SK-N-SH (cell line): ENCODE data around the gene NFXL1. TPM values are rescaled to one million over a fixed set of nuclear protein-coding genes. Genes with fewer than 3 reads are reported as not detected.
A peak's percentile ranks its signal among the peaks of the same experiment; 100 is the strongest.

ENCODE experiments used
- CTCF ChIA-PET: fragments of 300-600, 350-600 bp; formaldehyde crosslinking; extraction: SDS; loops from one replicate; lab custom pipeline; 2021; lab: Yijun Ruan, JAX
- POLR2A ChIA-PET: fragments of 350-600 bp; sonication (Branson Sonifier 250); formaldehyde crosslinking; extraction: SDS; loops from one replicate; lab custom pipeline; 2020; ENCODE audit warnings: antibody characterized with exemption, inconsistent platforms; lab: Yijun Ruan, JAX
- DNase-seq: peaks from one replicate; pipeline ENCODE4 v3.0.0; 2012
- H2AFZ ChIP-seq: fragments of 200-600 bp; sonication (generic); 2 replicates; pipeline ENCODE4 v1.8.1; 2016; ENCODE audit warnings: antibody characterized with exemption, mild to moderate bottlenecking, low read depth
- H3F3A ChIP-seq: fragments of 200-600 bp; sonication (generic); replicated peaks from 2 replicates; pipeline ENCODE3; 2016; ENCODE audit warnings: antibody characterized with exemption, mild to moderate bottlenecking; ENCODE audit not compliant: insufficient read depth
- H3K27ac ChIP-seq, 2 experiments: fragments of 200-500 bp in 1 of 2; fragments of 200-600 bp in 1 of 2; sonication (Bioruptor generic) in 1 of 2; sonication (generic), shearing (Covaris generic) in 1 of 2; 2 replicates each; pipeline versions ENCODE4 v1.5.1 to v1.6.1; 2014 to 2016; ENCODE audit warnings: low read depth in 2 of 2, inconsistent platforms in 1 of 2, low read length in 1 of 2, mild to moderate bottlenecking in 1 of 2, mixed read lengths in 1 of 2
- H3K27me3 ChIP-seq: fragments of 200-600 bp; sonication (generic), shearing (Covaris generic); 2 replicates; pipeline ENCODE4 v1.6.1; 2016; ENCODE audit warnings: mixed run types; ENCODE audit not compliant: insufficient read depth
- H3K36me3 ChIP-seq, 2 experiments: fragments of 200-500 bp in 1 of 2; fragments of 200-600 bp in 1 of 2; sonication (Bioruptor generic) in 1 of 2; sonication (generic) in 1 of 2; replicated peaks in 1 of 2; 2 replicates each; pipeline versions ENCODE3 to v1.5.1; 2014 to 2016; ENCODE audit warnings: low read length in 1 of 2, mild to moderate bottlenecking in 1 of 2; ENCODE audit not compliant: insufficient read depth in 2 of 2, control insufficient read depth in 1 of 2
- H3K4me1 ChIP-seq, 2 experiments: fragments of 200-500 bp in 1 of 2; fragments of 200-600 bp in 1 of 2; sonication (Bioruptor generic) in 1 of 2; sonication (generic), shearing (Covaris generic) in 1 of 2; 2 replicates each; pipeline versions ENCODE4 v1.5.1 to v1.6.1; 2014 to 2016; ENCODE audit warnings: low read depth in 1 of 2, low read length in 1 of 2, mixed run types in 1 of 2; ENCODE audit not compliant: insufficient read depth in 2 of 2, control insufficient read depth in 1 of 2
- H3K4me2 ChIP-seq: fragments of 200-600 bp; sonication (generic), shearing (Covaris generic); 2 replicates; pipeline ENCODE4 v1.6.1; 2017; ENCODE audit warnings: mixed run types
- H3K4me3 ChIP-seq, 2 experiments: fragments of 200-500 bp in 1 of 2; fragments of 200-600 bp in 1 of 2; sonication (Bioruptor generic) in 1 of 2; sonication (generic), shearing (Covaris generic) in 1 of 2; 2 replicates each; pipeline versions ENCODE4 v1.5.1 to v1.8.1; 2014 to 2016; ENCODE audit warnings: low read depth in 2 of 2, inconsistent platforms in 1 of 2, low read length in 1 of 2, mild to moderate bottlenecking in 1 of 2, mixed read lengths in 1 of 2, moderate library complexity in 1 of 2
- H3K79me2 ChIP-seq: fragments of 200-600 bp; sonication (generic); 2 replicates; pipeline ENCODE4 v1.8.1; 2017; ENCODE audit warnings: mild to moderate bottlenecking; ENCODE audit not compliant: insufficient read depth
- H3K9ac ChIP-seq: fragments of 200-600 bp; sonication (generic); 2 replicates; pipeline ENCODE4 v1.6.1; 2017; ENCODE audit warnings: mixed run types
- H3K9me2 ChIP-seq: fragments of 200-600 bp; sonication (generic); 2 replicates; pipeline ENCODE4 v1.6.1; 2017; ENCODE audit warnings: mixed run types
- H3K9me3 ChIP-seq: fragments of 200-600 bp; sonication (generic); 2 replicates; pipeline ENCODE4 v1.6.1; 2017; ENCODE audit warnings: mixed run types, mild to moderate bottlenecking, moderate library complexity
- H4K20me1 ChIP-seq: fragments of 200-600 bp; sonication (generic); 2 replicates; pipeline ENCODE4 v1.6.1; 2017; ENCODE audit warnings: mild to moderate bottlenecking, mixed run types; ENCODE audit not compliant: insufficient read depth
- CHD2 ChIP-seq: fragments of 150-350 bp; IDR thresholded peaks from 2 replicates; pipeline ENCODE4 v1.6.1; 2018; ENCODE audit warnings: low read length; ENCODE audit not compliant: partially characterized antibody
- ELF1 ChIP-seq: IDR thresholded peaks from 2 replicates; pipeline ENCODE4 v1.4.0; 2012
- EP300 ChIP-seq, 2 experiments: IDR thresholded peaks; 2 replicates each; pipeline versions ENCODE4 v1.4.0 to v1.6.1; 2012; ENCODE audit warnings: borderline replicate concordance in 1 of 2, low read depth in 1 of 2, low read length in 1 of 2
- EZH2phosphoT487 ChIP-seq: fragments of 200-600 bp; sonication (generic); IDR thresholded peaks from 2 replicates; pipeline ENCODE4 v1.6.1; 2017; ENCODE audit warnings: low read depth, mixed run types, mild to moderate bottlenecking, antibody characterized with exemption, moderate library complexity, borderline replicate concordance
- FOXM1 ChIP-seq: IDR thresholded peaks from 2 replicates; pipeline ENCODE4 v1.4.0; 2012; ENCODE audit warnings: low read depth, mild to moderate bottlenecking
- GABPA ChIP-seq: IDR thresholded peaks from 2 replicates; pipeline ENCODE4 v1.4.0; 2012; ENCODE audit warnings: low read depth, mild to moderate bottlenecking
- IRF3 ChIP-seq: fragments of 150-350 bp; IDR thresholded peaks from 2 replicates; pipeline ENCODE4 v1.6.1; 2016; ENCODE audit warnings: mild to moderate bottlenecking, low read depth, low read length
- JUND ChIP-seq: IDR thresholded peaks from 2 replicates; pipeline ENCODE4 v1.4.0; 2012
- MEF2A ChIP-seq: IDR thresholded peaks from 2 replicates; pipeline ENCODE4 v1.4.0; 2012; ENCODE audit warnings: low read depth, borderline replicate concordance
- MXI1 ChIP-seq: IDR thresholded peaks from 2 replicates; pipeline ENCODE4 v1.6.1; 2012; ENCODE audit warnings: mild to moderate bottlenecking, low read depth, low read length, improper control_type of control experiment
- NFIC ChIP-seq: IDR thresholded peaks from 2 replicates; pipeline ENCODE4 v1.4.0; 2012; ENCODE audit warnings: borderline replicate concordance
- NRF1 ChIP-seq: IDR thresholded peaks from 2 replicates; pipeline ENCODE4 v1.6.1; 2012; ENCODE audit warnings: low read depth, mild to moderate bottlenecking, low read length
- POLR2AphosphoS5 ChIP-seq: IDR thresholded peaks from 2 replicates; pipeline ENCODE4 v1.6.1; 2012; ENCODE audit warnings: low read depth, low read length
- SIN3A ChIP-seq: IDR thresholded peaks from 2 replicates; pipeline ENCODE4 v1.6.1; 2012; ENCODE audit warnings: low read depth, mild to moderate bottlenecking, low read length, moderate library complexity, borderline replicate concordance
- TAF1 ChIP-seq: IDR thresholded peaks from 2 replicates; pipeline ENCODE4 v1.6.1; 2012; ENCODE audit warnings: low read depth, mild to moderate bottlenecking, low read length, moderate library complexity, borderline replicate concordance
- TCF12 ChIP-seq: IDR thresholded peaks from 2 replicates; pipeline ENCODE4 v1.4.0; 2012
- YY1 ChIP-seq: IDR thresholded peaks from 2 replicates; pipeline ENCODE4 v1.4.0; 2012; ENCODE audit warnings: low read depth, mild to moderate bottlenecking
- ZBTB33 ChIP-seq: IDR thresholded peaks from 2 replicates; pipeline ENCODE4 v1.4.0; 2012; ENCODE audit warnings: low read depth, borderline replicate concordance
- WGBS: methylation state at CpG from one replicate; pipeline ENCODE4 v1.1.6; 2017; ENCODE audit warnings: low lambda C conversion rate; 5-methylcytosine and 5-hydroxymethylcytosine counted together
- polyA plus RNA-seq, 3 experiments: library from polyadenylated mRNA; depleted of rRNA; stranded (reverse); fragments of >200 nt; gene quantifications; 2 replicates each; pipeline ENCODE4 v1.2.3, GENCODE V29; 2012
- TF ChIP-seq, protein P1 (sequence below): fragments of 200-600 bp; sonication (generic); IDR thresholded peaks from 2 replicates; pipeline ENCODE4 v1.6.1; 2017; ENCODE audit warnings: antibody characterized with exemption, mild to moderate bottlenecking, moderate library complexity
- TF ChIP-seq, protein P2 (sequence below): IDR thresholded peaks from 2 replicates; pipeline ENCODE4 v1.4.0; 2012; ENCODE audit warnings: low read depth, borderline replicate concordance
- TF ChIP-seq, protein P3 (sequence below): IDR thresholded peaks from 2 replicates; pipeline ENCODE4 v1.4.0; 2012; ENCODE audit warnings: low read depth

The NFXL1 gene
- 9.0 and 12.5 TPM in 2 replicates for polyA plus RNA-seq (2012; rRNA removed)
- polyA plus RNA-seq (2012; cell fraction: cytosol; rRNA removed), result 8.7 and 9.3 TPM in 2 replicates
- 16.5 and 31.1 TPM in 2 replicates for polyA plus RNA-seq (2012; cell fraction: nucleus; rRNA removed)

- Histone ChIP-seq H3K27me3 (no peaks in the 10 kb centered on the region), H3K9me2 (no peaks in the 10 kb centered on the region), H3K79me2 (peaks cover 43% of the 10 kb centered on the region), H3F3A (no peaks in the 10 kb centered on the region), H3K4me3 (peak within 1 kb of the TSS; percentile 91 to 96), H3K4me2 (peak within 1 kb of the TSS; percentile 86), H3K9me3 (no peaks in the 10 kb centered on the region; the same call in 1 of the 2 replicates), H4K20me1 (no peaks in the 10 kb centered on the region), H3K4me1 (peaks cover 3 to 8% of the 10 kb centered on the region in 2 experiments; a peak in 2 of 4 replicates), H3K27ac (peak within 1 kb of the TSS; percentile 78 to 86), H2AFZ (peak within 1 kb of the TSS; percentile 98), H3K36me3 (peaks cover 17% of the 10 kb centered on the region in 2 experiments), H3K9ac (peak within 1 kb of the TSS; percentile 88)
- no peak for TF ChIP-seq IRF3
- TF ChIP-seq, protein P1, sequence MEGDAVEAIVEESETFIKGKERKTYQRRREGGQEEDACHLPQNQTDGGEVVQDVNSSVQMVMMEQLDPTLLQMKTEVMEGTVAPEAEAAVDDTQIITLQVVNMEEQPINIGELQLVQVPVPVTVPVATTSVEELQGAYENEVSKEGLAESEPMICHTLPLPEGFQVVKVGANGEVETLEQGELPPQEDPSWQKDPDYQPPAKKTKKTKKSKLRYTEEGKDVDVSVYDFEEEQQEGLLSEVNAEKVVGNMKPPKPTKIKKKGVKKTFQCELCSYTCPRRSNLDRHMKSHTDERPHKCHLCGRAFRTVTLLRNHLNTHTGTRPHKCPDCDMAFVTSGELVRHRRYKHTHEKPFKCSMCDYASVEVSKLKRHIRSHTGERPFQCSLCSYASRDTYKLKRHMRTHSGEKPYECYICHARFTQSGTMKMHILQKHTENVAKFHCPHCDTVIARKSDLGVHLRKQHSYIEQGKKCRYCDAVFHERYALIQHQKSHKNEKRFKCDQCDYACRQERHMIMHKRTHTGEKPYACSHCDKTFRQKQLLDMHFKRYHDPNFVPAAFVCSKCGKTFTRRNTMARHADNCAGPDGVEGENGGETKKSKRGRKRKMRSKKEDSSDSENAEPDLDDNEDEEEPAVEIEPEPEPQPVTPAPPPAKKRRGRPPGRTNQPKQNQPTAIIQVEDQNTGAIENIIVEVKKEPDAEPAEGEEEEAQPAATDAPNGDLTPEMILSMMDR, result no peak
- peak; percentile 89 for TF ChIP-seq TAF1
- peak; percentile 93 for TF ChIP-seq MXI1
- TF ChIP-seq JUND, result no peak
- TF ChIP-seq ZBTB33, result no peak
- TF ChIP-seq GABPA, result peak; percentile 89
- TF ChIP-seq NFIC, result 0 out of 2 replicates have a peak, but pooled peaks have one; percentile 45
- no peak for TF ChIP-seq MEF2A
- TF ChIP-seq NRF1, result peak; percentile 84
- TF ChIP-seq SIN3A, result no peak
- TF ChIP-seq FOXM1, result no peak
- peak; percentile 94 for TF ChIP-seq POLR2AphosphoS5
- TF ChIP-seq ELF1, result peak; percentile 92
- TF ChIP-seq YY1, result 0 out of 2 replicates have a peak, but pooled peaks have one; percentile 14
- no peak for TF ChIP-seq TCF12
- peak; percentile 92 for TF ChIP-seq CHD2
- TF ChIP-seq, protein P2, sequence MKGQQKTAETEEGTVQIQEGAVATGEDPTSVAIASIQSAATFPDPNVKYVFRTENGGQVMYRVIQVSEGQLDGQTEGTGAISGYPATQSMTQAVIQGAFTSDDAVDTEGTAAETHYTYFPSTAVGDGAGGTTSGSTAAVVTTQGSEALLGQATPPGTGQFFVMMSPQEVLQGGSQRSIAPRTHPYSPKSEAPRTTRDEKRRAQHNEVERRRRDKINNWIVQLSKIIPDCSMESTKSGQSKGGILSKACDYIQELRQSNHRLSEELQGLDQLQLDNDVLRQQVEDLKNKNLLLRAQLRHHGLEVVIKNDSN, result peak; percentile 52; the same call in 1 of the 2 replicates
- TF ChIP-seq, protein P3, sequence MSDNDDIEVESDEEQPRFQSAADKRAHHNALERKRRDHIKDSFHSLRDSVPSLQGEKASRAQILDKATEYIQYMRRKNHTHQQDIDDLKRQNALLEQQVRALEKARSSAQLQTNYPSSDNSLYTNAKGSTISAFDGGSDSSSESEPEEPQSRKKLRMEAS, result peak; percentile 84; the same call in 1 of the 2 replicates
- TF ChIP-seq EZH2phosphoT487, result no peak
- no peak for TF ChIP-seq EP300 (IDR thresholded peaks at IDR 0.05; ENCODE audit: borderline replicate concordance in 1 of 2, low read depth in 1 of 2, low read length in 1 of 2)
- under 1% methylated on average over 47 of the region's 55 CpGs for WGBS
- ChIA-PET CTCF (interaction anchor here (1.0 kb wide), 1 partner anchor 78 kb away, joined by 4 read pairs; no protein-coding TSS in a partner anchor), POLR2A (interaction anchor here (0.6 to 1.0 kb wide), 4 partner anchors 16 to 201 kb away, joined by 3 to 7 read pairs (median 4); no protein-coding TSS in a partner anchor)
- DNase-seq, result peak; percentile 94
Measured at GRCh38 chr4:47914220-47914925, at the start of gene NFXL1. TSS of gene NFXL1 (minus strand) at chr4:47914583. CDS start at chr4:47914203, 380 bp downstream.
